IPS-20b (cell line): ENCODE data around the gene GPR132.
"Not testable (repeated sequence)": the region's sequence is repeated elsewhere in the genome, so short reads cannot be mapped to it uniquely, and the experiment has no call there.

ENCODE experiments used
- H3K27ac ChIP-seq: one replicate; pipeline ENCODE4 v1.5.1; 2013; ENCODE audit warnings: low read length
- H3K27me3 ChIP-seq: 2 replicates; pipeline ENCODE4 v1.6.1; 2013; ENCODE audit warnings: mild to moderate bottlenecking, low read length, inconsistent platforms; ENCODE audit not compliant: insufficient read depth
- H3K36me3 ChIP-seq: 2 replicates; pipeline ENCODE4 v1.6.1; 2013; ENCODE audit warnings: low read depth, mild to moderate bottlenecking, inconsistent platforms, low read length, moderate library complexity; ENCODE audit not compliant: insufficient read depth
- H3K4me1 ChIP-seq: 2 replicates; pipeline ENCODE4 v1.6.1; 2013; ENCODE audit warnings: mild to moderate bottlenecking, control low read depth, inconsistent platforms, low read length, moderate library complexity; ENCODE audit not compliant: insufficient read depth
- H3K4me3 ChIP-seq: 2 replicates; pipeline ENCODE4 v1.5.1; 2013; ENCODE audit warnings: mild to moderate bottlenecking, low read length, inconsistent platforms
- H3K9ac ChIP-seq: 2 replicates; pipeline ENCODE4 v1.6.1; 2013; ENCODE audit warnings: low read depth, mild to moderate bottlenecking, inconsistent platforms, low read length, moderate library complexity
- H3K9me3 ChIP-seq: 2 replicates; pipeline ENCODE4 v1.6.1; 2013; ENCODE audit warnings: mild to moderate bottlenecking, low read depth, low read length, inconsistent platforms; ENCODE audit not compliant: insufficient read depth

Gene GPR132

DNA sequence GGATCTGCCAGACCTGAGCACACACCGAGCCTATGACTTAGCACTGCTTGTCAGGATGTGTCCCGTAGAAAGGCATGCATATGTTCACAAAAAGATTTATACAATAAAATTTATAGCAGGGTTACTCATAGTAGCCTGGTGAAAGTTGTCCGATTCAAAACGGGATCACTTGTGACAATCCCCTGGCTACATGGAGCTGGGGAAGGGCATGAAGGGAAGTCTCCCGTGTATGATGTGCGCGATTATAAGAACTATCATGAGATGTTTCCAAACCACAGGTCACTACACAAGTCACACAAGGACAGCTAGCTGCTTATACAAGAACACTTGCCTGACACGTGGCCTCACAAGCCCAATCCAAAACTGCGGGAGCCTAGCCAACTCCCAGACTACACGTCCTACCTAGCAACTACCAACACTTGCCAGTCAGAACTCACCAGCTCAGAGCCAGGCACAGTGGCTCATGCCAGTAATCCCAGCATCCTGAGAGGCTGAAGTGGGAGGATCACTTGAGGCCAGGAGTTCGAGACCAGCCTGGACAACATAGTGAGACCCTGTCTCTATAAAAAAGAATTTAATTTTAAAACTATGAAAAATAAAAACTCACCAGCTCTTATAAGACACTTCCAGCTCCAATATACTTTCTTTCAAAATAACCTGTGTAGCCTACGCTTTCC is 36.8 kb downstream of the GPR132 start:
- H3K9ac ChIP-seq, result no peak overlapping the region
- H3K4me3 ChIP-seq, result no peak overlapping the region
- no peak overlapping the region for H3K27ac ChIP-seq

DNA sequence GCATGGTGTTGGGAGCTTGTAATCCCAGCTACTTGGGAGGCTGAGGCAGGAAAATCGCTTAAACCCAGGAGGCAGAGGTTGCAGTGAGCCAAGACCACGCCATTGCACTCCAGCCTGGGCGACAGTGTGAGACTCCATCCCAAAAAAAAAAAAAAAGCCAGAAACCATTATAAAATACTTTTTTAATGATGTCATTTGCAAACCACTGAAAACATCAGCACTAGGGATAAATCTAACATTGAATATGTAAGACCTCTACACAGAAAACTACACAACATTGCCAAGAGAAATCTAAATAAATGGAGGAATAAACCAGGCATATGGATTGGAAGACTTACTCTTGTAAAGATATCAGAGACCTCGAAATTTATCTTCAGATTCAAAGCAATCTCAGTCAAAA is 37.5 kb downstream of the GPR132 start:
- H3K9me3 ChIP-seq, H3K4me3 ChIP-seq, H3K27ac ChIP-seq, H3K9ac ChIP-seq, H3K4me1 ChIP-seq, H3K36me3 ChIP-seq: not testable (repeated sequence)
- peaks cover 14% of the 10 kb centered on the region; the same call in 1 of the 2 replicates for H3K27me3 ChIP-seq

More for the DNA sequence above, 36.8 kb downstream of the GPR132 start:
- H3K36me3 ChIP-seq, result no peaks in the 10 kb centered on the region
- no peaks in the 10 kb centered on the region for H3K4me1 ChIP-seq
- peaks cover 21% of the 10 kb centered on the region for H3K27me3 ChIP-seq
- no peaks in the 10 kb centered on the region for H3K9me3 ChIP-seq

DNA sequence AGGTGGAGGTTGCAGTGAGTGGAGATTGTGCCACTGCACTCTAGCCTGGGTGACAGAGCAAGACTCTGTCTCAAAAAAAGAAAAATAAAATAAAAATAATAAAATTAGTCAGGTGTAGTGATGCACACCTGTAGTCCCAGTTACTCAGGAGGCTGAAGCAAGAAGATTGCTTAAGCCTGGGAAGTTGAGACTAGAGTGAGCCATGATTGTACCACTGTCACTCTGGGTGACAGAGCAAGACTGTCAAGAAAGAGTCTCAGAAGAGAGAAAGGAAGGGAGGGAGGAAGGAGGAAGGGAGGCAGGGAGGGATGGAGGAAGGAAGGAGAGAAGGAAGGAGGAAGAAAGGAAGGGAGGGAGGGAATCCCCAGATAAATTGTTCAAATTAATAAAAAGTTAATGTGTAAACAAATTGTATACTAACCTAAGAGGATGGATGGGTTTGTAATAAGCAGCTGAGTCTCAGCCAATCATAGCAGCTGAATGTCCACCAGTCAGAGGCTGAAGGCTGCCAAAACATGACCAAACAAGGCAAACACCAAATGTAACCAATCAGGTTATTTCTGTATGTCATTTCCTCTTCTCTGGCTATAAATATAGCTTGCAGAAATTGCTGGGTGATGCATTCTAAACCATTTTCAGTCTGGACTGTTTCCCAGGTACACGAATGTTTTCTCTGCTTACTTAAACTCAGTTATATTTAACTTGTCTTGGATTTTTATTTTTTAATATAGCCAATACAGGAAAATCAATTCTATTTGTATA is 38.2 kb downstream of the GPR132 start:
- Histone ChIP-seq H3K27ac (no peak overlapping the region), H3K4me3 (no peak overlapping the region), H3K36me3 (no peaks in the 10 kb centered on the region), H3K9ac (no peak overlapping the region), H3K9me3 (no peaks in the 10 kb centered on the region), H3K4me1 (peaks cover 3% of the 10 kb centered on the region; the same call in 1 of the 2 replicates), H3K27me3 (peaks cover 7% of the 10 kb centered on the region; the same call in 1 of the 2 replicates)

DNA sequence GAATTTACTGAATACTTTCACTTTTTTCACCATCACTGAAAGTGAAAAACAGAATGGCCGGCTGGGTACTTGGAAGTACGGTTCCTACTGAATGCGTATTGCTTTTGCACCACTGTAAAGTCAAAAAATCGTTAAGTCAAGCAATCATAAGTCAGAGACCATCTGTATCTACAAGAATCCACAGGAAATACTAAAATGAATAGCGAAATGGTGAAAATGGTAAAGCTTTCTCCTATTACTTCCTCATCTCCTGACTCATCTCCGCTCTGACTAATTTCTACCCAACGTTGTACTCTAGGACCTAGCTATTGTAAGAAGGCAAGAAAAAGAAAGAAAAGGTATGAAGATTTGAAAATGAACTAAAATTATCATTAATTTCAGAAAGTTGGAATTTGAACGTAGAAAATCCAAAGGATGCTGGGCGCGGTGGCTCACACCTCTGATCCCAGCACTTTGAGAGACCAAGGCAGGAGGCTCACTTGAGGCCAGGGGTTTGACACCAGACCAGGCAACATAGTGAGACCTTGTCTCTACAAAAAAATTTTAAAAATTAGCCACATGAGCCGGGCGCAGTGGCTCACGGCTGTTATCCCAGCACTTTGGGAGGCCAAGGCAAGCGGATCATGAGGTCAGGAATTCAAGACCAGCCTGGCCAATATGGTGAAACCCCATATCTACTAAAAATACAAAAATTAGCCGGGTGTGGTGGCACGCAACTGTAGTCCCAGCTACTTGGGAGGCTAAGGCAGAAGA is 39.0 kb downstream of the GPR132 start:
- peaks cover 5% of the 10 kb centered on the region; the same call in 1 of the 2 replicates for H3K27me3 ChIP-seq
- peaks cover 4% of the 10 kb centered on the region; the same call in 1 of the 2 replicates for H3K4me1 ChIP-seq
- H3K9me3 ChIP-seq, result no peaks in the 10 kb centered on the region
- no peak overlapping the region for H3K4me3 ChIP-seq
- H3K9ac ChIP-seq, result no peak overlapping the region
- no peaks in the 10 kb centered on the region for H3K36me3 ChIP-seq
- H3K27ac ChIP-seq, result no peak overlapping the region

DNA sequence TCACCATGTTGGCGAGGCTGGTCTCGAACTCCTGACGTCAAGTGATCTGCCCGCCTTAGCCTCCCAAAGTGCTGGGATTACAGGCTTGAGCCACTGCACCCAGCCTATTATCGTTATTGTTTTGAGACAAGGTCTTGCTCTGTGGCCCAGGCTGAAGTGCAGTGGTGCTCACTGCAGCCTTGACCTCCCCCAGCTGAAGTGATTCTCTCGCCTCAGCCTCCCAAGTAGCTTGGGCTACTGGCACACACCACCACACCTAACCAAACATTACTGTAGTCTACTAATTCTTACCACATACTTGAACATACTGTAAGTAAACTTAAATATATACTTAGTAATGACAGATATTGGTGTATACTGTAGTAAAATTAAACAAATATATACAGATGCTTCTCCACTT is 39.8 kb downstream of the GPR132 start:
- Histone ChIP-seq H3K4me1 (peaks cover 4% of the 10 kb centered on the region; the same call in 1 of the 2 replicates), H3K9ac (no peak overlapping the region), H3K36me3 (no peaks in the 10 kb centered on the region), H3K27ac (no peak overlapping the region), H3K27me3 (no peaks in the 10 kb centered on the region; the same call in 1 of the 2 replicates), H3K9me3 (no peaks in the 10 kb centered on the region), H3K4me3 (no peak overlapping the region)

DNA sequence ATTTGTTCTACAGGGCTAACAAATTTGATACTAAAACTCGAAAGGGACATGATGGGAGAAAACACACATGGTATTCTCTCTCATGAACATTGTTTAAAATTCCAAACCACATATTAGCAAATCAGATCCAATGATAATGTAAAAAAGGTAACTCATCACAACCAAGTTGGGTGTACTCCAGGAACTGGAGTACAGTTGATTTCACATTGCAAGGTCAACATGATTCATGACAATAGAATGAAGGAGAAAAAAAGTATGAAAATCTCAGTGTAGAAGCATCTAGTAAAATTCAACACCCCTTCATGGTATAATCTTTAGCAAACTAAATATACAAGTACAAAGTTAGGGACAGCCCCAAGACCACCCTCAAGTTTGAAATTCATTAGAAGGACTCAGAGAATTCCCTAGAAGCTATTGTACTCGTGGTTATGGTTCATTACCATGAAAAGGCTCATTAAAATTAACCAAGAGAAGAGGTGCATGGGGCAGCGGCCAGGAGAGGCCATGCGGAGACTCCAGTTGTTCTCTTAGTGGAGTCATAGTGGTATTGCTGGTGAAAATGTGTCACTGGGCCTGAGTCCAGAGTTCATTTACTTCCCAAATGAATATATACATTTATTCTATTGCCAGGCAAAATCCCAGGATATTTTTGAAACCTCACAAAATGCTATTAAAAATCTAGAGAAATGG is 41.3 kb downstream of the GPR132 start:
- no peaks in the 10 kb centered on the region for H3K36me3 ChIP-seq
- H3K4me3 ChIP-seq, result no peak overlapping the region
- no peak overlapping the region for H3K27ac ChIP-seq
- H3K27me3 ChIP-seq, result no peaks in the 10 kb centered on the region; the same call in 1 of the 2 replicates
- H3K9me3 ChIP-seq, result no peaks in the 10 kb centered on the region
- H3K4me1 ChIP-seq, result peaks cover 11% of the 10 kb centered on the region
- H3K9ac ChIP-seq, result no peak overlapping the region

DNA sequence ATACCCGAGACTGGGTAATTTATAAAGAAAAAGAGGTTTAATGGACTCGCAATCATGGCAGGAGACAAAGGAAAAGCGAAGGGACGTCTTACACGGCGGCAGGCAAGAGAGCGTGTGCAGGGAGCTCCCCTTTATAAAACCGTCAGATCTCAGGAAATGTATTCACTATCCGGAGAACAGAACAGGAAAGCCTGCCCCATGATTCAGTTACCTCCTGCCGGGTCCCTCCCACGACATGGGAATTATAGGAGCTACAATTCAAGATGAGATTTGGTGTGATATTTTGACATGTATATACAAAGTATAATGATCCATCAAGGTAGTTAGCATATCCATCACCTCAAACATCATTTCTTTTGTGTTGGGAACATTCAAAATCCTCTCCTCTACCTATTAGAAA is 42.1 kb downstream of the GPR132 start:
- Histone ChIP-seq H3K9me3 (no peaks in the 10 kb centered on the region), H3K36me3 (peaks cover 2% of the 10 kb centered on the region), H3K27me3 (no peaks in the 10 kb centered on the region; the same call in 1 of the 2 replicates), H3K27ac (no peak overlapping the region), H3K4me3 (no peak overlapping the region), H3K4me1 (peaks cover 11% of the 10 kb centered on the region), H3K9ac (no peak overlapping the region)

DNA sequence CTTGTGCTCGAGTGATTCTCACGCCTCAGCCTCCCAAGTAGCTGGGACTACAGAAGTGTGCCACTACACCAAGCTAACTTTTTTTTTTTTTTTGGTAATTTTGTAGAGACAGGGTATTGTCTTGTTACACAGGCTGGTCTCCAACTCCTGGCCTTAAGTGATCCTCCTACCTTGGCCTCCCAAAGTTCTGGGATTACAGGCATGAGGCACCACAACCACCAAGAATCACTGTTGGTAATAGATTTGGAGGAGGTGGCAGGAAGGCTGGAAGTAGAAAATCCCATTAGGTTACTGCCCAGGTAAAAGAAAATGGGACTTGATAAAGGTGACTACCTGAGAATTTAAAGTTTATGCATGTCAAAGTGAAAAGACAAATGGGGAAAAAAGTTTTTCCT is 43.0 kb downstream of the GPR132 start:
- peaks cover 9% of the 10 kb centered on the region for H3K36me3 ChIP-seq
- peaks cover 16% of the 10 kb centered on the region for H3K4me1 ChIP-seq
- no peaks in the 10 kb centered on the region for H3K27me3 ChIP-seq
- peak overlapping the region; percentile 95 for H3K4me3 ChIP-seq
- H3K9ac ChIP-seq, result peak overlapping the region; percentile 96; the same call in 1 of the 2 replicates
- H3K9me3 ChIP-seq, result no peaks in the 10 kb centered on the region
- no peak overlapping the region for H3K27ac ChIP-seq

DNA sequence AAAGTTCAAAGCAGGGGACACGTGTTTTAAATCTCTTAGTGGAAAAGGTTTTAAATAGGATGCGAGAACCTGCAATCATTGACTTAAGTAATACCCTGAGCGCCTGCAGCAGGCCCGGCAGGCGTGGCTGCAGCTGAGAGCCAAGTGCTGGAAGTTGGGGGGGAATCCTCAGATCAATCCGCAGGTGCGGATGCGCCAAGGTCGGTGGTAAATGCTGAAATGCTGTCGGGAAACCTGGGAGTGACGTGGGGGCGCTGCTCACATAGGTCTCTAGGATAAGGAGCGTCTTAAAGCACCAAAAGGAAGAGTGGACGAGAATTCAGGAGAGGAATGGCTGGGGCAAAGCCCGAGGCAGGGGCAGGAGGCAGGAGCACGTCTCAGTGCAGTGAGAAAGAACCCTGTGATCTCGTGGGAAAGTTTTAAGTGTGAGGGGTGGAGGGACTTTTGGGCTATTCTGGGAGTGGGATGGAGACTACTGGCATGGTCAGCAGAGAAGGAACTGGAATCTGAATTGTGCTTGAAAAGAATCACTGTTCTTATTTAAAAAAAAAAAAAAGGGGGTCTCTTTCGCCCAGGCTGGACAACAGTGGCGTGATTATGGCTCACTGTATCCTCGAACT is 43.5 kb downstream of the GPR132 start:
- H3K4me1 ChIP-seq, result peaks cover 17% of the 10 kb centered on the region
- peak overlapping the region; percentile 85 for H3K27ac ChIP-seq
- H3K9me3 ChIP-seq, result no peaks in the 10 kb centered on the region
- peak overlapping the region; percentile 96 for H3K9ac ChIP-seq
- no peaks in the 10 kb centered on the region for H3K27me3 ChIP-seq
- H3K4me3 ChIP-seq, result peak overlapping the region; percentile 95
- peaks cover 11% of the 10 kb centered on the region for H3K36me3 ChIP-seq

DNA sequence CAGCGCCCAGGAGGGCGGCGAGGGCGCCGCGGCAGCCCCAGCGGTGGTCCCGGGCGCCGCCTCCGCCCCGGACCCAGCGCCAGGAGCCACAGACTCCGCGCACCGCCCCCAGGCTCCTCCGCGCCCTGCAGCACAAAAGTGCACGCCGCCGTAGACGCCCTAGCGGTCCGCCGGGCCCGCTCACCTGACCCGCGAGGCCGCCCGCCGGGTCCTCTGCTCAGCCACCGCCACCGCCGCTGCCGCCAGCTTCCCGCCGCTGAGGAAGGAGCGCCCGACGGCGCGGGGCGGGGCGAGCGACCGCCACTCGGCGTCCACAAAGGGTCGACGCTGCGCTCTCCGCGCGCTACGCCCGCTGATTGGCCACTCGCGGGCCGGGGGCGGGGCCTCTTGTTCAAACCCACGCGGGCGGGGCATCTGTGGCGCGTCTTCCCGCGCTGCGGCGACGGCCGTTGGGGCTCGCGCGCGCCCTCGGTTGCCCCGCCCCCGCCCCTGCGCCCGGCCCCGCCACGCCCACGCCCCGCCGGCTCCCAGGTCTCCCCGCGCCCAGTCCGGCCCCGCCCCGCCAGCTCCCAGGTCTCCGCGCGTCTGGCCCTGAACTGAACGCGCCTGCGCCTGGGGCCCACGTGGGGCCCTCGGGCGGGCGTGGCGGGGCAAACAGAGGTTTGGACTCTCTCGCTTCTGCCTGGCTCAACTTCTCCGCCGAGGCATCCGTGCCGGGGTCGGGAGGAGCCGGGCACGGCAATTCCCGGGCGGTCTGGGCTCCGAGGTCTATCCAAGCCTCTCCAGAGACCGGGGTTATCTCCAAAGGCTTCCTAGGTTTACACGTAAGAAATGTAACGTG is 44.2 kb downstream of the GPR132 start, which contains the start of gene CDCA4:
TSS of gene CDCA4 (minus strand) at position 269 of the 841 bp plus-strand sequence. CDS start 9,154 bp downstream, outside the sequence.
- peak within 1 kb of the TSS; percentile 96 for H3K9ac ChIP-seq
- H3K36me3 ChIP-seq, result peaks cover 17% of the 10 kb centered on the region
- H3K27ac ChIP-seq, result peak within 1 kb of the TSS; percentile 85
- peaks cover 23% of the 10 kb centered on the region for H3K4me1 ChIP-seq
- H3K9me3 ChIP-seq, result no peaks in the 10 kb centered on the region
- H3K27me3 ChIP-seq, result no peaks in the 10 kb centered on the region
- peak within 1 kb of the TSS; percentile 95 for H3K4me3 ChIP-seq
